RCC 7860 (cell line): Measurements from ENCODE around the gene FAM47E.

Source experiments
- DNase-seq: peaks from one replicate; pipeline ENCODE4 v3.0.0-alpha.2; 2015; ENCODE audit warnings: low spot score
- FAIRE-seq: peaks from 2 replicates; lab custom pipeline; 2012; peaks lifted over from hg19 to GRCh38; lab: Jason Lieb, UNC

The FAM47E gene

GRCh38 chr4:76298227-76298626 is 46.7 kb downstream of the FAM47E start:
- no peak for DNase-seq
- FAIRE-seq = no peak

- no peak for FAIRE-seq
- no peak for DNase-seq
Measured at GRCh38 chr4:76300012-76300411, 48.5 kb downstream of the FAM47E start.

GRCh38 chr4:76301068-76301774 is 49.7 kb downstream of the FAM47E start:
- peak; percentile 81 for DNase-seq
- FAIRE-seq = peak; percentile 96

GRCh38 chr4:76301775-76302162 is 50.2 kb downstream of the FAM47E start:
- FAIRE-seq (no peak), DNase-seq (no peak)

GRCh38 chr4:76302826-76303438 is 51.4 kb downstream of the FAM47E start:
- DNase-seq (no peak), FAIRE-seq (no peak)

GRCh38 chr4:76305033-76305687 is 53.6 kb downstream of the FAM47E start:
- FAIRE-seq = no peak
- DNase-seq = no peak

- peak; percentile 64 for DNase-seq
- no peak for FAIRE-seq
Measured at GRCh38 chr4:76305971-76306881, 54.7 kb downstream of the FAM47E start, which contains the start of gene STBD1. Gene STBD1, plus strand, starts transcription at chr4:76306733. Its CDS starts 37 bp downstream, at chr4:76306770.

GRCh38 chr4:76306882-76307659 is 55.5 kb downstream of the FAM47E start:
- DNase-seq = peak; percentile 31
- FAIRE-seq = no peak

GRCh38 chr4:76307660-76308014 is 56.1 kb downstream of the FAM47E start:
- FAIRE-seq (peak; percentile 4), DNase-seq (peak; percentile 33)

- no peak for FAIRE-seq
- no peak for DNase-seq
Measured at GRCh38 chr4:76308548-76308947, 57.0 kb downstream of the FAM47E start.

GRCh38 chr4:76309939-76310550 is 58.5 kb downstream of the FAM47E start:
- FAIRE-seq (no peak), DNase-seq (no peak)

- DNase-seq = no peak
Measured at GRCh38 chr4:76310683-76311082, 59.2 kb downstream of the FAM47E start.

GRCh38 chr4:76311896-76312331 is 60.4 kb downstream of the FAM47E start:
- DNase-seq (no peak), FAIRE-seq (no peak)

More at GRCh38 chr4:76310683-76311082, 59.2 kb downstream of the FAM47E start:
- no peak for FAIRE-seq

GRCh38 chr4:76312457-76312856 is 60.9 kb downstream of the FAM47E start:
- FAIRE-seq = no peak

GRCh38 chr4:76313547-76313946 is 62.0 kb downstream of the FAM47E start:
- FAIRE-seq = no peak
- DNase-seq = no peak

More at GRCh38 chr4:76312457-76312856, 60.9 kb downstream of the FAM47E start:
- no peak for DNase-seq

- DNase-seq (no peak), FAIRE-seq (no peak)
Measured at GRCh38 chr4:76315267-76315918, 63.9 kb downstream of the FAM47E start.

- DNase-seq (no peak), FAIRE-seq (no peak)
Measured at GRCh38 chr4:76316131-76316530, 64.6 kb downstream of the FAM47E start.

- DNase-seq = no peak
- no peak for FAIRE-seq
Measured at GRCh38 chr4:76322236-76322635, 70.7 kb downstream of the FAM47E start.

- DNase-seq (no peak), FAIRE-seq (no peak)
Measured at GRCh38 chr4:76325072-76325471, 73.6 kb downstream of the FAM47E start.
